Measurements from ENCODE around the gene EPB41. TPM values are rescaled to one million over a fixed set of nuclear protein-coding genes. Genes with fewer than 3 reads are reported as not detected.

Gene EPB41
- total and polyA plus RNA-seq, 2 of the 8 experiments (the other 6 are each of a cell fraction or from before 2014, with no cell fraction given): 36.7 to 109 TPM

DNA sequence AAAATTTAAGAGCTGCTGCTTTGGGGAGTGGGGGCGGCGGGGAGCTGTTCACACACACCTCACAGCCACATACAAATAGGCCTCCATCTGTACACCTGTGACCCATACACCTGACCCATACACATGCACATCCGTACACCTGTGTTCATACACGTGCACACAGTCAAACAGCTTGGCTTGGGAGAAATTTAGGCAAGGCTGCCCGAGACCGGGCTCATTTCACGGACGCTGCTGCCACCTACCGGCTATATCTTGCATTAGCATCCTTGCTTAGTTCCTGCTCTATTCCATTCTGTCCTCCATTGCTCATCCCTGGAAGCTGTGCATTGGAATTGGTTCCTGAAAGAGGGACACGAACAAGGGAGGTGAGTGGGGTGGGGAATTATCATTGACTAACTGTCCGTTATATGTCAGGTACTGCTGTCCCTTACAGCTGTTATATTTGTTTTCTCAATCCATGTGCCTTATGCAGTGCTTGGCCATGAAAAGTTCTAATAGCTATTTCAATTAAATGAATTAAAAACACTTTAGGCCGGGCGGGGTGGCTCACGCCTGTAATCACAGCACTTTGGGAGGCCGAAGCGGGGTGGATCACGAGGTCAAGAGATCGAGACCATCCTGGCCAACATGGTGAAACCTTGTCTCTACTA lies 37.1 kb upstream of the EPB41 start:
- Histone ChIP-seq H2AK5ac (ENCODE audit: low read depth, low read length) (no peak overlapping the region), H4K8ac (ENCODE audit: extremely low read depth, insufficient read depth, low read length) (no peak overlapping the region), H3K4me1 (replicated peaks in 1 of 4; ENCODE audit: control insufficient read depth in 3 of 4, insufficient read depth in 4 of 4, low read length in 3 of 4) (no peaks in the 10 kb centered on the region), H3K4ac (replicated peaks; ENCODE audit: insufficient read length, low read depth, low read length) (no peak overlapping the region), H2BK12ac (ENCODE audit: low read depth, low read length) (no peak overlapping the region), H3K9ac (replicated peaks in 1 of 4; ENCODE audit: extremely low read depth in 1 of 4, low read depth in 3 of 4, low read length in 3 of 4) (no peak overlapping the region), H3K36me3 (ENCODE audit: control insufficient read depth in 2 of 4, insufficient read depth in 4 of 4, low read length in 3 of 4) (no peaks in the 10 kb centered on the region), H3K23ac (ENCODE audit: insufficient read length) (no peak overlapping the region), H3K79me1 (ENCODE audit: low read depth, low read length) (no peaks in the 10 kb centered on the region), H4K20me1 (replicated peaks in 1 of 2; ENCODE audit: control insufficient read depth in 1 of 2, insufficient read depth in 2 of 2, low read length in 2 of 2) (no peaks in the 10 kb centered on the region), H3K4me2 (ENCODE audit: insufficient read depth in 1 of 2, low read depth in 2 of 2, low read length in 2 of 2) (peak overlapping the region in 1 of 2 experiments; percentile 43; a peak in 1 of 4 replicates), H3K14ac (ENCODE audit: insufficient read length) (no peak overlapping the region), H3K79me2 (ENCODE audit: control insufficient read depth in 1 of 2, insufficient read depth in 2 of 2, low read length in 2 of 2) (no peaks in the 10 kb centered on the region), H2BK20ac (ENCODE audit: low read length) (no peak overlapping the region), H2BK5ac (ENCODE audit: low read depth, low read length) (no peak overlapping the region), H3K56ac (replicated peaks; ENCODE audit: insufficient read length, low read depth, low read length) (no peak overlapping the region), H2AFZ (ENCODE audit: low read length) (no peak overlapping the region), H2BK15ac (ENCODE audit: low read length) (no peak overlapping the region), H3K9me3 (ENCODE audit: insufficient read depth in 2 of 2, low read depth in 1 of 2, low read length in 1 of 2) (no peaks in the 10 kb centered on the region), H4K5ac (ENCODE audit: insufficient read length, low read depth, low read length) (no peak overlapping the region), H3K18ac (ENCODE audit: extremely low read depth, low read length) (no peak overlapping the region), H2BK120ac (replicated peaks; ENCODE audit: low read depth, low read length) (no peak overlapping the region), H3K23me2 (ENCODE audit: low read depth, low read length) (no peaks in the 10 kb centered on the region), H4K91ac (replicated peaks; ENCODE audit: insufficient read length, low read length) (no peak overlapping the region), H3K27me3 (replicated peaks in 1 of 4; ENCODE audit: control insufficient read depth in 3 of 4, extremely low read depth in 1 of 4, insufficient read depth in 3 of 4, low read length in 3 of 4) (no peaks in the 10 kb centered on the region), H3K27ac (ENCODE audit: low read depth, low read length) (no peak overlapping the region), H3K4me3 (ENCODE audit: extremely low read depth in 1 of 4, insufficient read depth in 2 of 4, low read depth in 3 of 4, low read length in 4 of 4) (no peak overlapping the region)
- DNase-seq (ENCODE audit: low read depth in 1 of 2, low spot score in 2 of 2) (peak in 1 of 2 experiments; percentile 92), FAIRE-seq (peak; percentile 98)
- CTCF ChIA-PET (ENCODE audit: partially characterized antibody): interaction anchor here (0.5 to 10.9 kb wide), 83 partner anchors 10 to 1819 kb away, joined by 3 to 207 read pairs (median 5); partner anchors contain the start of gene TAF12
- POLR2A ChIA-PET (ENCODE audit: partially characterized antibody): interaction anchor here (0.6 to 3.0 kb wide), 16 partner anchors 12 to 369 kb away, joined by 3 to 8 read pairs (median 3); partner anchors contain the start of genes RNU11, TAF12 and YTHDF2
- WGBS, 2 experiments (ENCODE audit: extremely low coverage in 1 of 2, insufficient coverage in 1 of 2, insufficient read length in 1 of 2, insufficient replicate concordance in 2 of 2, low coverage in 1 of 2, low lambda C conversion rate in 2 of 2, missing lambda C conversion rate in 1 of 2): 40% methylated on average over 18 of the region's 18 CpGs; no CpG with 5 or more reads in 1 of the 2 experiments
- TF ChIP-seq MAX (IDR thresholded peaks at IDR 0.05) (peak; percentile 55; the same call in 1 of the 2 replicates), CBX5 (IDR thresholded peaks at IDR 0.05; ENCODE audit: low read depth, low read length) (no peak), JUN (IDR thresholded peaks at IDR 0.05; ENCODE audit: low read depth, low read length) (no peak), RNF2 (IDR thresholded peaks at IDR 0.05; ENCODE audit: borderline replicate concordance, low read depth, low read length, missing control alignments, poor library complexity, severe bottlenecking) (no peak), TBP (IDR thresholded peaks at IDR 0.05; ENCODE audit: low read depth, low read length) (no peak), YY1 (IDR thresholded peaks at IDR 0.05; ENCODE audit: low read depth, low read length) (peak; percentile 85), CTCF (IDR thresholded peaks at IDR 0.05; ENCODE audit: control extremely low read depth in 1 of 3, insufficient read depth in 1 of 3, low read depth in 1 of 3, low read length in 3 of 3) (peak; percentile 79 to 96 (median 92)), EGR1 (IDR thresholded peaks at IDR 0.05; ENCODE audit: borderline replicate concordance, low read depth, low read length) (no peak), RAD21 (IDR thresholded peaks at IDR 0.05 in 1 of 2, conservative IDR thresholded peaks at IDR 0.05 in 1 of 2; ENCODE audit: low read depth in 2 of 2, low read length in 2 of 2) (peak; percentile 99)
